HL-60/S4 treated with phorbol 12-myristate 13-acetate at 8.2 ng/mL for 4 days and 3 days (cell line): Measurements from ENCODE around the gene PRDM8.

ENCODE experiments used
- in situ Hi-C: fragments of 300-500 bp; cut with MboI; formaldehyde crosslinking; loops from 2 replicates; pipeline ENCODE4 v1.15.0; 2022; ENCODE audit warnings: low sequenced_read_pairs

PRDM8 gene

GRCh38 chr4:80199947-80200346, 2.6 kb downstream of the PRDM8 start:
- in situ Hi-C loops, result no loop called here

GRCh38 chr4:80201252-80202151, 4.2 kb downstream of the PRDM8 start:
- in situ Hi-C loops, result no loop called here

DNA sequence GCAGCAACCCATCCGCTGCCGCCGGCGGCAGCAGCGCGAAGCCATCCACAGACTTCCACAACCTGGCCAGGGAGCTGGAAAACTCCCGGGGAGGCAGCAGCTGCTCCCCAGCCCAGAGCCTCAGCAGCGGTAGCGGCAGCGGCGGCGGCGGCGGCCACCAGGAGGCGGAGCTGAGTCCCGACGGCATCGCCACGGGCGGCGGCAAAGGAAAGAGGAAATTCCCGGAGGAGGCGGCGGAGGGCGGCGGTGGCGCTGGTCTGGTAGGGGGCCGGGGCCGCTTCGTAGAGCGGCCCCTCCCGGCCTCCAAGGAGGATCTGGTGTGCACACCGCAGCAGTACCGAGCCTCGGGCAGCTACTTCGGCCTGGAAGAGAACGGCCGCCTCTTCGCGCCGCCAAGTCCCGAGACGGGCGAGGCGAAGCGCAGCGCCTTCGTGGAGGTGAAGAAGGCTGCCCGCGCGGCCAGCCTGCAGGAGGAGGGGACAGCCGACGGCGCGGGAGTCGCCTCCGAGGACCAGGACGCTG, 4.9 kb downstream of the PRDM8 start:
- in situ Hi-C loops, result no loop called here

DNA sequence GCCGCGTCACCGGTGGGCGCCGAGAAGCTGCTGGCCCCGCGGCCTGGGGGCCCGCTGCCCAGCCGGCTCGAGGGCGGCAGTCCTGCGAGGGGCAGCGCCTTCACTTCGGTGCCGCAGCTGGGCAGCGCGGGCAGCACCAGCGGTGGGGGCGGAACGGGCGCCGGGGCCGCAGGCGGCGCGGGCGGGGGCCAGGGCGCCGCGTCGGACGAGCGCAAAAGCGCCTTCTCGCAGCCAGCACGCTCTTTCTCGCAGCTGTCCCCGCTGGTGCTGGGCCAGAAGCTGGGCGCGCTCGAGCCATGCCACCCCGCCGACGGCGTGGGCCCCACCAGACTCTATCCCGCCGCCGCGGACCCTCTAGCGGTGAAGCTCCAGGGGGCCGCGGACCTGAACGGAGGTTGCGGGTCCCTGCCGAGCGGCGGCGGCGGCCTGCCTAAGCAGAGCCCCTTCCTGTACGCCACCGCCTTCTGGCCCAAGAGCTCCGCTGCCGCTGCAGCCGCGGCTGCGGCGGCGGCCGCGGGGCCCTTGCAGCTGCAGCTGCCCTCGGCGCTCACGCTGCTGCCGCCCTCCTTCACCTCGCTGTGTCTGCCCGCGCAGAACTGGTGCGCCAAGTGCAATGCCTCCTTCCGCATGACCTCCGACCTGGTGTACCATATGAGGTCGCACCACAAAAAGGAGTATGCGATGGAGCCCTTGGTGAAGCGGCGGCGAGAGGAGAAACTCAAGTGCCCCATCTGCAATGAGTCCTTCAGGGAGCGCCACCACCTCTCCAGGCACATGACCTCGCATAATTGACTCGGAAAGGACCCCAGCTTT, 5.6 kb downstream of the PRDM8 start:
- in situ Hi-C loops, result no loop called here

GRCh38 chr4:80204433-80205011, 7.2 kb downstream of the PRDM8 start:
- in situ Hi-C loops, result no loop called here

DNA sequence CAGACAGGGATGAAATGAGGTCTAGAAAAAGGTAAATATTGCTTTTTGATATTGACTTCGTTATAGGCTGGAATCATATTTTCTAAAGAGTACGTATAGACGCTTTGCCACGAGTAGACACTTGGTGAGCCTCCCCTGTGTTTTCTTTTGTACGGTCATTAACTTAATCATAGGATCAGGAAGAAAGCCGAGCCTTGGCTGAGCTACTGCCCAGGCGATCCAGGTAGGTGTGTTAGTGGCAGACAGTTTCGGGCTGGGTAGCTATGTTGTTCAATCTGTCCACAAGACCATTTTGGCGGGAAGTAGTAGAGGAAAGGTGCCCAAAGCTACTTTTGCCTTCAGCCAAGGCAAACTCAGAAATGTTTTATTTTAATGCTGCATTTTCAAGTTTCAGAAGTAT, 8.8 kb downstream of the PRDM8 start:
- in situ Hi-C loops, result no loop called here

GRCh38 chr4:80206521-80207171, 9.3 kb downstream of the PRDM8 start:
- in situ Hi-C loops, result no loop called here

GRCh38 chr4:80207172-80207583, 9.9 kb downstream of the PRDM8 start:
- in situ Hi-C loops, result no loop called here

- in situ Hi-C loops, result no loop called here
Observed at GRCh38 chr4:80207664-80208063, 10.4 kb downstream of the PRDM8 start.

DNA sequence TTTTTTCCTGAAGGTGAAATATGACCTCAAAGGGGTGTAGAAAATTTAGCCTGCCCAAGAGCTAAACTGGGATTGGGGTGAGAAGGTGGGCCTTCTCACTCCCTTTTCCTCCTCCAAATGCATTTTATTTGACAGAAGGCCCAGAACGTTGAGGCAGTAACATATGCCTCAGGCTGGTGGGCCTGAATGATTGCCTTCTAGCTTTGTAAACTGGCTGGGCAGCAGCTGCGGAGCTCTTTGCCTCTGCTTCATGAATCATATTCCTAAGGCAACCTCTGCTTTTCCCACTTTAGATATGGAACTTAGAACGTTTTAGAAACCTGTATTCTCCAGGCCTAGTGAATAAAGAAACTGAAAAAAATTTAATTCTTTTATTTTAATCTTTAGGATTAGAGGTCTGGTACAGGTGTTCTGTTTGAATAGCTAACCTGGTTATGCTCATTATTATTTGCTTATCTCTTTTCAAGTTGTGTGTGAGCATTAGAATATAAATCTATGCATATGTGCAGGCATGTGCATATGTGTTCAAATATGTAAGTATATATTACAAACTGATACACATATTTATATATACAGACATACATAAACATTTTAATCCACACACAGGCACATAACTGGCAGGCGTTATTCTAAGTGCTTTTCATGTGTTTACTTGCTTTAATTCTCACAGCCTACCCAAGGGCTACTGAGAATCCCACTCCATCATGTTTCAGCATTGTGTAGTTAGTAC, 11.5 kb downstream of the PRDM8 start:
- in situ Hi-C loops, result no loop called here

GRCh38 chr4:80209340-80209701, 12.0 kb downstream of the PRDM8 start:
- in situ Hi-C loops, result no loop called here

- in situ Hi-C loops, result no loop called here
Observed at GRCh38 chr4:80210549-80210948, 13.2 kb downstream of the PRDM8 start.

- in situ Hi-C loops, result no loop called here
Observed at GRCh38 chr4:80213117-80213815, 16.0 kb downstream of the PRDM8 start.

DNA sequence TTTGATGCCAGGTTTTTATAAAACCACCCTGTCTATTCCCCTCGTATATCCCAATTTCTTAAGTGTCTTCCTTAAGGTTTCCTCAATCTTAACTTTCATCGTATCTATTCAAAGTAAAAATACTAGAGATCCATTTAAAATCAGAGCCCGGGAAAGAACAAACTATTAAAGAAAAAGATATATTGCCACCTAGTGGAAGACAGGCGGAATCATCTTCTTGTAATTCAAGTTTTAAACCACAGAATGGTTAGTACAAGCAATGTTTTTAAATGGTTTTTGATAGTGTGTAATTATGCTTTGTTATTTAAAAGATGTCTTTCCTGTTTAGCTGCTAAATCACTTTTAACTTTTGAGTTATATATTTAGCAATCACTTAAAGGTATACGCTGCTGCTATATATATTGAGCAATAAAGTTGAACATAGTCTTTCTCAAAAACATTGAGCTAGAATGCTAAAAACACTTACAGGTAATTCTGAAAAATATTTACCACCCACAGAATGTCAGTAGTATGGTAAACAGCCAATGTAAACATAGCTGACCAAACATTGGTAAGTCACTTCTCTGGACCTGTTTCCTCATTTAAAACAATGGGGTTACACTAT, 18.2 kb downstream of the PRDM8 start:
- in situ Hi-C loops, result no loop called here

GRCh38 chr4:80216100-80216761, 18.9 kb downstream of the PRDM8 start:
- in situ Hi-C loops, result no loop called here

DNA sequence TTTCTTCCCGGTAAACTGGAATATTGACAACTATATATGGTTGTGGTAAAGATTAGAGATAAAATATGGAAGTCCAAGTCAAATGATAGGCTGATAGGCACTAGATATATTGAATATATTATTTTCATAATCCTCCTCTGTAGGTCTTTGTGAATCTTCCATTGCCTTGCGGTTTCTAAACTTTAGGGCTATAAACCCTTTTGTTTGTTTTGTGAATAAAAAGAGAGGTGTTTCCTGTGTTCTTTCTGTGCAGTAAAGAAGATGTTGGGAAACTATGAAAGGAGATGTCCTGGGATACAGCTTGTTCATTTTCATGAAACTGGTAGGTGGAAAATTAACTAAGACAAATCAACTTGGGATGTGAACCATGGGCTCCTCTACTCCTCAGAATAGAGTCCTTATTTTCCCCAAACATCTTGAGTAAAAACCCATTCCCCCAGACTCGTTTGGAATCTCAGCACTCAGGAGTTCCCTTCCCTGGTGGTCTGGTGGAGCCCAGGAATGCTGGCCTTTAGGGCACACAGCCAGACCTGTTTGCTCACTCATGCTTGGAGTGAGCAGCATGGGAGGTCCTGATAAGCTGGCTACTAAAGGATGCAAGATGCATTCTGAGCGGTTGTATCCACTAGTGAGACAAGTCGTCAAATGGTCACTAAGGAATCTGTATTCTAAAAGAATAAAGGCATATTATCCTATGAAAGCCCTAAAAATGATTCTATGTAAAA, 22.2 kb downstream of the PRDM8 start:
- in situ Hi-C loops, result no loop called here

DNA sequence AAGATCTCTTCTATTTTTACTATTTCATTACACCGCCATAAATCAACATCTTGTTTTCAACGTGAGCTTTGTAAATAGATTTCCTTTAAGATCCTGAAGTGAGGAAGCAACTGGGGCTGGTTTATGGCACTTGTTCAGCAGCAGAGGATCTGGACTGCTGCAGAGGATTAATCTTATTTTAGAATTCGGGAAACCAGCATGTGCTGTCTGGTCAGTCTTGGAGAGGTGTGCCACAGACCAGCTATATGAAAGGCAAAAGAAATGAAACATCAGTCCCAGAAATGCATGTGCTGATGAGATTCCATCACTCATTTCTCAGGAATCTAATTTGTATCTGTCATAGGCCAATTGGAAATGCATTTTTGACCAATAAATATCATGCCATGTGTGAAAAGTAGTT, 23.4 kb downstream of the PRDM8 start:
- in situ Hi-C loops, result no loop called here

GRCh38 chr4:80221161-80221560, 23.9 kb downstream of the PRDM8 start:
- in situ Hi-C loops, result no loop called here
